ENCODE measurements around the gene PCMT1.

The PCMT1 gene

DNA sequence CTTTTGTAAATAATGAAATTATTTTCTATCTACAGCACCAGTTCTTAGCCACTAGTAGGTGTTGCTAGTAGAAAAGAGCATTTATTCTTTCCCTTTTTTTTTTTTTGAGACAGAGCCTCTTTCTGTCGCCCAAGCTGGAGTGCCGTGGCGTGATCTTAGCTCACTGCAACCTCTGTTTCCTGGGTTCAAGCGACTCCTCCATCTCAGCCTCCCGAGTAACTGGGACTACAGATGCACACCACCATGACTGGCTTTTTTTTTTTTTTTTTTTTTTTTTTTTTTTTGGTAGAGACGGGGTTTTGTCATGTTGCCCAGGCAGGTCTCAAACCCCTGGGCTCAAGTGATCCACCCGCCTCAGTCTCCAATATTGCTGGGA lies 6.7 kb downstream of the PCMT1 start:
- FAIRE-seq = no peak
- TF ChIP-seq POLR2A (IDR thresholded peaks at IDR 0.05; ENCODE audit: low read depth, low read length) = no peak
- DNase-seq (ENCODE audit: insufficient read length, low spot score) = no peak

DNA sequence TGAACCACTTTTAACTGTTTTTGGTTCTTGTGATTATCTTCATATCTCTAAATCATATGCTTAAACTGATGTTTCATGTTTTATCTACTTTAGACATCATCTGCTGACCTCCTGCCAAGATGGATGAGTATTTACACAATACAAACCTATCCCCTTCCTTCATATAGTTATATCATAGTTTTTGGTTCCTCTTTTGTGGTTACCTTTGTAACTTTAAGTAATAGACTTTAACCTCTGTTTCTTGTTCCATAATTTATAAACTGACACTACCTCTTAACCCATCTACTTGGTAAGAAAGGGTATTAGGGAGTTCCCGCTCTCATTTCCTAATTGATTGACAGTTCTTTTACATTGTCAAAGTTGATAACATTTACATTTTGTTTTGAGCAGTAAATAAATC lies 11.9 kb downstream of the PCMT1 start:
- no peak for FAIRE-seq

DNA sequence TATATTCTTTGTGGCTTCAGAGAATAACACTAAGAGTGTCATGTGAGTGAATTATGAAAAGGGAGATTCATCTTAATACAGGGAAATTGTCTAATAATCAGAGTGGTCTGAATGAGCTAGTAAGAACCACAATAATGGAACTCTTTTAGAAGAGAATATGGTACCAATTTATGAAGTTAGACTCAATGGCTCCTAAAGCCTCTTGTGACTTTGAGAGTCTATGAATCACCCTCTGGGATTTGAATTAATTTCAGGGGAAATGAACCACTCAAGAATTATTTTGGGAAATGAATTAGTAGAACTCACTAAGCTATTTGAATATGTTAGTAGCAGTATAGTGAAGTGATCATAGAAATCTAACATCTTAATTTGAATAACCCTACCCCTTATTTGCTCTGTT lies 14.3 kb downstream of the PCMT1 start:
- FAIRE-seq (no peak), DNase-seq (ENCODE audit: insufficient read length, low spot score) (no peak)
- no peak for TF ChIP-seq POLR2A (IDR thresholded peaks at IDR 0.05; ENCODE audit: low read depth, low read length)

More for the DNA sequence above, 11.9 kb downstream of the PCMT1 start:
- TF ChIP-seq POLR2A (IDR thresholded peaks at IDR 0.05; ENCODE audit: low read depth, low read length) = no peak
- no peak for DNase-seq (ENCODE audit: insufficient read length, low spot score)

DNA sequence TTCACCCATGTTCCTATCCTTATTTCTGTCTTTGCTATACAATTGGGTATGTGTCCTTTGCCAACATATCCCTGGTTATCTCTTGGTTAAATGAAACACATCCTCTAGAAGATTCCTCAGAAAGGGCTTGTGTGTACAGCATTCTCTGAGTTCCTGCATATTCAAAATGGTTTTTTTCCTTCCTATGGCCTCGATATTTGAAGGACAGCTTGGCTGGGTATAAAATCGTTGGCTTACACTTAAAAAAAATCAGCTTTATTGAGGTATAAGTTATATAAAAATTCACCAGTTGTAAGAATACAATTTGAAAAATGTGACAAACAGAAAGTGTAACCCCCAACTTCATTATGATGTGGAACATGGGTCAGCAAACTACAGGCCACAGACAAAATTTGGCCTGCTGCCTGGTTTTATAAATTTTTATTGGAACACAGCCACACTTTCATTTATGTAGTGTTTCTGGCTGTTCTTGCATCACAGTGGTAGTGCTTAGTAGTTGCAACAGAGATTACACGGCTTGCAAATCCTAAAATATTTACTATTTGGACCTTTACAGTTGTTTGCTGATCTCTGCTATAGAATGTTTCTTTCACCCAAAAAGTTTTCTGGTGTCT lies 16.7 kb downstream of the PCMT1 start:
- no peak for TF ChIP-seq POLR2A (IDR thresholded peaks at IDR 0.05; ENCODE audit: low read depth, low read length)
- DNase-seq (ENCODE audit: insufficient read length, low spot score) (no peak), FAIRE-seq (peak; percentile 60)

DNA sequence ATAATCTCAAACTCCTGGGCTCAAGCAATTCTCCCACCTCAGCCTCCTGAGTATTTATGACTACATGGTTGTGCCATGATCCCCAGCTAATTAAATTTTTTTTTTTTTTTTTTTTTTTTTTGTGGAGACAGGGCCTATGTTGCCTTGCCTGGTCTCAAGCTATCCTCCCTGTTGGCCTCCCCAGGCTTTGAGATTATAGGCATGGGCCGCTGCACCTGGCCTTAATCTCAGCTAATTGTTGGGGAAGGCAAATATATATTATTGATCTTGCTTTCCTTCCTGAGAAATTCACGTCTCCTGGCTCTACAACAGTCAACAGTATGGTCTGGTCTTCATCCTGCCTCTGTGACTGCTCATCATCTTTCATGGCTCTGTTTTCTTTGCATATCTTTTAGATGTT lies 20.1 kb downstream of the PCMT1 start:
- no peak for DNase-seq (ENCODE audit: insufficient read length, low spot score)
- no peak for FAIRE-seq

DNA sequence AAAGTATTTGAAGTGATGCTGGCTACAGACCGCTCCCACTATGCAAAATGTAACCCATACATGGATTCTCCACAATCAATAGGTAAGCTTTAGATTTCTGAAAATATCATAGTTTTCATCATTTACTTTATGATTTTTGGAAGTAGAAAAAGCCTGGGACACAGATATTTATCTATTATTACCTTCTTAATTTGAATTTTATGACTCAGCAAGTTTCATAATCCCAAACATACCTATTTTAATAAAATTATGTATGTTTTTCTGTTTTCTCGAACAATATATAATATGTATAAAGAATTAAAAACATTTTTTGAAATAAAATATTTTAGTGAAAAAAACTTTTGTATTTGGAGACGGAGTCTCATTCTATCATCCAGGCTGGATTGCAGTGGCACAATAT lies 21.6 kb downstream of the PCMT1 start:
- FAIRE-seq (no peak), DNase-seq (ENCODE audit: insufficient read length, low spot score) (no peak)
- no peak for TF ChIP-seq POLR2A (IDR thresholded peaks at IDR 0.05; ENCODE audit: low read depth, low read length)

More for the DNA sequence above, 20.1 kb downstream of the PCMT1 start:
- no peak for TF ChIP-seq POLR2A (IDR thresholded peaks at IDR 0.05; ENCODE audit: low read depth, low read length)

DNA sequence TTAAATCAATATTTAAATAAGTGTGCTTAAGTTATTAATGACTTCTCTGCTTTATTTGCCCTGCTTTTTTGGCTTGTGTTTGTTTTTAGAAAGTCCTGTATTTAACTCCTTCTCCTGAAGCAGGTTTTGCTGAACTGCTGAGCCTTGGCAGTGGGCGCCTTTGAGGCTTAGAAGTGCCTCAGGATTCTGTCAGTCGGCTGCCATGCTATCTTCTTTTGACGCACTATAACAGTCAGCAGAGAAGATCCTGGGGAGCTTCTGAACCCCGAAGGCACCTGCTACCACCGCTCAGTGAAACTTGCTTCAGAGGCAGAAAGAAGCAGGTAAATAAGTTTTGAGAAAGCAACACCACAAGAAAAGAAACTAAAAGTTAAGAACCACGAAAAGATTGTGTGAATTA lies 22.4 kb downstream of the PCMT1 start:
- DNase-seq (ENCODE audit: insufficient read length, low spot score) (no peak), FAIRE-seq (no peak)
- TF ChIP-seq POLR2A (IDR thresholded peaks at IDR 0.05; ENCODE audit: low read depth, low read length) = no peak

DNA sequence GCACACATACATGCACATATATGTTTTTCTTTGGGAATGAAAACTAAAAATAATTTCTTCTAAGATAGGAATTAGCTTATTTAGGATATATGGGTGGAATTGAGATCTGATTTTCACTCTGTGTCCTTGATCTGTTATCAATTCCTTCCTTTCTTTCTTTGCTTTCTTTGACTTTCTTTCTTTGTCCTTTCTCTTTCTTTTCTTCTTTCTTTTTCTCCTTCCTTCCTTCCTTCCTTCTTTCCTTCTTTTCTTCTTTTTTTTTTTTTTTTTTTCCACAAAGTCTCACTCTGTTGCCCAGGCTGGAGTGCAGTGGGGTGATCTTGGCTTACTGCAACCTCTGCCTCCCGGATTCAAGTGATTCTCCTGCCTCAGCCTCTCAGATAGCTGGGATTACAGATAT lies 28.1 kb downstream of the PCMT1 start:
- no peak for DNase-seq (ENCODE audit: insufficient read length, low spot score)
- no peak for TF ChIP-seq POLR2A (IDR thresholded peaks at IDR 0.05; ENCODE audit: low read depth, low read length)
- FAIRE-seq = no peak

DNA sequence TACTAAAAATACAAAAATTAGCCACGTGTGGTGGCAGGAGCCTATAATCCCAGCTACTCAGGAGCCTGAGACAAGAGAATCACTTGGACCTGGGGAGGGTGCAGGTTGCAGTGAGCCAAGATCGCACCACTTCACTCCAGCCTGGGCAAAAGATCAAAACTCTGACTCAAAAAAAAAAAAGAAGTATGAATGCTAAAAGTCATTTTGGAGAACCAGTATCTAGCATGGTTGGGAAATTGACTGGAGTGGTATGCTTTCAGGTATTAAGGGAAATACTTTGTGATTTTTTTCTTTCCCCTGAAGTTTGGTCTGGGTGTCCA lies 30.1 kb downstream of the PCMT1 start:
- TF ChIP-seq POLR2A (IDR thresholded peaks at IDR 0.05; ENCODE audit: low read depth, low read length) = no peak
- DNase-seq (ENCODE audit: insufficient read length, low spot score) = no peak
- FAIRE-seq = no peak

DNA sequence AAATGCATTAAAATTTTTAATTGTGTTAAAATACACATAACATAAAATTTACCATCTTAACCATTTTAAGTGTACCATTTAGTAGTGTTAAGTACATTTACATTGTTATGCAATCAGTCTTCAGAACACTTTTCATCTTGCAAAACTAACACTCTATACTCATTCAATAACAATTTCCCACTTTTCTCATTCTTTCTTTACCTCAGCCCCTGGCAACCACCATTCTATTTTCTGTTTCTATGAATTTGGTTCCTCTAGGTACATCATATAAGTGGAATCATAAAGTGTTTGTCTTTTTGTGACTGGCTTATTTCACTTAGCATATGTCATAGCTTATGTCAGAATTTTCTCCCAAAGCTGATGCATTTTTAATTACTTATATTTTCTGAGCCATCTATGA lies 32.2 kb downstream of the PCMT1 start:
- TF ChIP-seq POLR2A (IDR thresholded peaks at IDR 0.05; ENCODE audit: low read depth, low read length) = no peak
- FAIRE-seq (no peak), DNase-seq (ENCODE audit: insufficient read length, low spot score) (no peak)

DNA sequence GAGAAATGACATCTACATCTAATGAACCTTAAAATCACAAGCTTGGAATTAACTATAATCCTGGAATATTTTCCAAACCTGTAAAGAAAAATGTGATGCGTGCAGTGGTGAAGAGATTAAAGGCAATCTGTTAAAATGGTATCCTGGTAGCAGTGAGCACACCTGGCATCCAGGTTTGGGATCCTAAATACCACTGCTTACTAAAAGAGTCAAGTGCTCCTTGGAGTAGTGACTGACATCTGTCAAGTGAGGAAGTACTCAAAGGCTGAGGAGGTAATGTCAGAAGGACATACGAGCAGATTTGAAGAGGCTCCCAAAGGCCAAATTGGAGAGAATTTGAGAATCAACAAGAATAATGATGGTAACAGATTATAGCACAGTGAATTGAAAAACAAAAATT lies 32.8 kb downstream of the PCMT1 start:
- DNase-seq (ENCODE audit: insufficient read length, low spot score) (no peak), FAIRE-seq (no peak)
- TF ChIP-seq POLR2A (IDR thresholded peaks at IDR 0.05; ENCODE audit: low read depth, low read length) = no peak

DNA sequence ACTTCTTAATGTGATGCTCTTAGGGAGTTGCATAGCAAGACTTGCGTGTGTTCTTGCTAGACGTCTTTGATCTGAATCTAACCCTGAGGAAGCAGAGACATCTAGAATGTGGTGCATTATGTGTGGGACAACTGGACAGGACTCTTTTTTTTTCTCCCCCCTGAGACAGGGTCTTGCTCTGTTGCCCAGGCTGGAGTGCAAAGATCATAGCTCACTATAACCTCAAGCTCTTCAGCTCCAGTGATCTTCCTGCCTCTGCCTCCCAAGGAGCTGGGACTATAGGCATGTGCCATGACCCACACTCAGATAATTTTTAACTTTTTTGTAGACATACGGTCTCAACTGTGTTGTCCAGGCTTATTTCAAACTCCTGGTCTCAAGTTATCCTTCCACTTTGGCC lies 34.0 kb downstream of the PCMT1 start:
- no peak for TF ChIP-seq POLR2A (IDR thresholded peaks at IDR 0.05; ENCODE audit: low read depth, low read length)
- FAIRE-seq (no peak), DNase-seq (ENCODE audit: insufficient read length, low spot score) (no peak)

DNA sequence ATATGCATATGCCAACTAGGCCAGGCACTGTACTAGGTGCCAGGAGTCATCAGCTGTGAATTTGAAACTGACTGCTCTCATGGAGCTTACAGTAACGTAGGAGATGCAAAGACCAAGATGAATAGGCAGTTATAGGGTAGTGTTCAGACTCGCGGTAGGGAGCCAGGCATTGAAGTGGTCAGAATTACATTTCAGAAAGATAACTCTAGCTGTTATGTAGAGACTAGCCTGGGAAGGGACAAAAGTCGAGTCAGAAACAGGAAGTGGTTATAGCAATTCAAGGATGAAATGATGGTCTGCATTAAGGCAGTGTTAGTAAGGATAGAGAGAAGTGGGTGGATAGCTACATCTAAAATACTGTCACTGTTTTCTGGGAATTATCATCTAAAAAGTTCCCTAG lies 56.6 kb downstream of the PCMT1 start:
- FAIRE-seq = no peak
- no peak for TF ChIP-seq POLR2A (IDR thresholded peaks at IDR 0.05; ENCODE audit: low read depth, low read length)
- no peak for DNase-seq (ENCODE audit: insufficient read length, low spot score)

DNA sequence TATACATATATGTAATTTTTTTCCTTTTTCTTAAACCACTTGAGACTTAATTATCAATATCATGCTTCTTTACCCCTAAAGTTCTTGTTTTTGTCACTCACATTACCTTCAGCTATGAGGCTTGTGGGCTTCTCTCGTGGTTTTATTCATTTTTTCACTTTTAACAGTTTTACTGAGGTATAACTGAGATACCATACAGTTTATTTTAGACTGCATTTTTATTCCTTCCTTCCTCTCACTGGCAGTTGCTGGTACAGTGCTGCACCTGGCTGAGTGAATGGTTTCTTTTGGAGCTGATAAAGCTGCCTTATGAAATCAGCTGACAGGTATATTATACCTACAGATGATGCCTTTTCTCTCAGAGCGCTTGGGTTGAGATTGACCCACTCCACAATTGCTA lies 60.3 kb downstream of the PCMT1 start:
- TF ChIP-seq POLR2A (IDR thresholded peaks at IDR 0.05; ENCODE audit: low read depth, low read length) = no peak
- no peak for FAIRE-seq

DNA sequence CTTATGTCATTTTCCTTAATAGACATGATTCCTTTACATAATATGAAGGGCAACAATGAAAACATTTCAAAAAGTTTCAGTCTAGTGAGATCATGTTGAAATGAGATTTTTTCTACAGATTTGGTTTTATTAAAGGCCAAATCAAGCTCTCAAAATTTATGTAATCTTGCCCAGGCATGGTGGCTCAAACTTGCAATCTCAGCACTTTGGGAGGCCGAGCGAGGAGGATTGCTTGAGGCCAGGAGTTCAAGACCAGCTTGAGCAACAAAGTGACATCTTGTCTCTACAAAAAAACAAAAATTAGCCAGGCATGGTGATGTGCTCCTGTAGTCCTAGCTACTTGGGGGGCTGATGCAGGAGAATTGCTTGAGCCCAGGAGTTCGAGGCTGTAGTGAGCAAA lies 63.8 kb downstream of the PCMT1 start:
- TF ChIP-seq POLR2A (IDR thresholded peaks at IDR 0.05; ENCODE audit: low read depth, low read length) = no peak
- DNase-seq (ENCODE audit: insufficient read length, low spot score) = no peak
- FAIRE-seq = no peak

More for the DNA sequence above, 60.3 kb downstream of the PCMT1 start:
- no peak for DNase-seq (ENCODE audit: insufficient read length, low spot score)

DNA sequence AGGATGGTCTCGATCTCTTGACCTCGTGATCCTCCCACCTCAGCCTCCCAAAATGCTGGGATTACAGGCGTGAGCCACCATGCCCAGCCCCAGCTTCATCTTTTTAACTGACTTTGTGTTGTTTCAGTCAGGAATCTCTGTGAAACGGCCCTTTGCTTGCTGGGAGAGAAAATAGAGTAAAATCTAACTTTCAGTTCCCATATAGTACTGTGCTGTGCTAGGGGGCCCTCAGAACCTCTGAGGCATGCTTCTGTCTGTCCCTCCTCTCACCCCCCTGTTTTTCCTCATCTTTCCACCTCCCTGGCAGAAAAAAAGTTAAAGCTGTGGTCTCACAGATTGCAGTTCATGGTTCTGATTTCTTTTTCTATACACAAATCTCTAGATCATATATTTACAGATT lies 66.2 kb downstream of the PCMT1 start:
- no peak for DNase-seq (ENCODE audit: insufficient read length, low spot score)
- no peak for TF ChIP-seq POLR2A (IDR thresholded peaks at IDR 0.05; ENCODE audit: low read depth, low read length)
- no peak for FAIRE-seq

All from H54 (cell line).